HCT116 (cell line): ENCODE data around the gene EVI5L. TPM values are rescaled to one million over a fixed set of nuclear protein-coding genes. Genes with fewer than 3 reads are reported as not detected.

Source experiments
- ATAC-seq: fragments of 200-7000 bp; cut with Tn5 transposase; 2 replicates; pipeline ENCODE4 v1.9.1; 2020; ENCODE audit warnings: mild to moderate bottlenecking, moderate library complexity
- BruUV-seq: library from RNA; stranded (reverse); fragments of 400-500 nt; replicated peaks from 2 replicates; lab custom pipeline; 2021; lab: Mats Ljungman, UMichigan
- CTCF ChIA-PET: fragments of 300-600 bp; sonication (Branson Sonifier 250); formaldehyde crosslinking; loops from one replicate; lab custom pipeline; 2021; ENCODE audit warnings: antibody characterized with exemption; lab: Charles Lee
- POLR2A ChIA-PET: fragments of 300-600, 350-600 bp; sonication (Branson Sonifier 250); formaldehyde crosslinking; loops from one replicate; lab custom pipeline; 2021; ENCODE audit warnings: antibody characterized with exemption; lab: Charles Lee
- RAD21 ChIA-PET, 2 experiments: fragments of 300-600 bp; sonication (Branson Sonifier 250); formaldehyde crosslinking; loops; one replicate each; lab custom pipeline; 2023; ENCODE audit warnings: low total read pairs in 2 of 2; ENCODE audit not compliant: uncharacterized antibody in 2 of 2, unreplicated experiment in 2 of 2, low non-redundant PET in 1 of 2; lab: Charles Lee
- DNase-seq: peaks from one replicate; pipeline ENCODE4 v3.0.0-alpha.2; 2010; ENCODE audit warnings: low read depth, low spot score
- H2AFZ ChIP-seq: fragments of 200-600 bp; shearing (Covaris generic), sonication (generic); 2 replicates; pipeline ENCODE4 v1.6.1; 2017; ENCODE audit warnings: low read depth, mixed run types, mixed read lengths, antibody characterized with exemption, low read length; ENCODE audit not compliant: poor library complexity, severe bottlenecking
- H3K27ac ChIP-seq: 2 replicates; pipeline ENCODE4 v1.5.1; 2012; ENCODE audit warnings: low read depth, low read length
- H3K27me3 ChIP-seq: fragments of 200-600 bp; sonication (generic); 2 replicates; pipeline ENCODE4 v1.6.1; 2016; ENCODE audit warnings: mixed run types, low read length, mixed read lengths; ENCODE audit not compliant: insufficient read depth
- H3K36me3 ChIP-seq, 2 experiments: fragments of 200-500 bp in 1 of 2; fragments of 200-600 bp in 1 of 2; sonication (Bioruptor generic) in 1 of 2; sonication (generic) in 1 of 2; 2 replicates each; pipeline versions ENCODE4 v1.5.1 to v1.6.1; 2014 to 2016; ENCODE audit warnings: low read length in 2 of 2, inconsistent platforms in 1 of 2, mixed read lengths in 1 of 2, mixed run types in 1 of 2; ENCODE audit not compliant: insufficient read depth in 2 of 2, control insufficient read depth in 1 of 2
- H3K4me1 ChIP-seq, 2 experiments: fragments of 200-600 bp in 1 of 2; sonication (generic) in 1 of 2; 2 replicates each; pipeline versions ENCODE4 v1.5.1 to v1.6.1; 2012 to 2017; ENCODE audit warnings: low read length in 2 of 2, inconsistent platforms in 1 of 2, mild to moderate bottlenecking in 1 of 2, mixed read lengths in 1 of 2, mixed run types in 1 of 2, moderate library complexity in 1 of 2; ENCODE audit not compliant: insufficient read depth in 2 of 2, control insufficient read depth in 1 of 2
- H3K4me2 ChIP-seq: fragments of 200-600 bp; sonication (generic); 2 replicates; pipeline ENCODE4 v1.6.1; 2017; ENCODE audit warnings: mixed run types, low read length, mixed read lengths
- H3K4me3 ChIP-seq, 2 experiments: fragments of 200-600 bp in 1 of 2; sonication (generic) in 1 of 2; replicated peaks in 1 of 2; 2 replicates each; pipeline ENCODE4 v1.5.1; 2011 to 2016; ENCODE audit warnings: low read length in 2 of 2, control low read depth in 1 of 2, low read depth in 1 of 2, mild to moderate bottlenecking in 1 of 2, mixed read lengths in 1 of 2, mixed run types in 1 of 2
- H3K79me2 ChIP-seq: fragments of 200-600 bp; sonication (generic); 2 replicates; pipeline ENCODE4 v1.6.1; 2017; ENCODE audit warnings: mild to moderate bottlenecking, mixed run types, low read length, moderate library complexity, mixed read lengths; ENCODE audit not compliant: insufficient read depth
- H3K9ac ChIP-seq: fragments of 200-600 bp; sonication (generic); 2 replicates; pipeline ENCODE4 v1.6.1; 2016; ENCODE audit warnings: low read length, mixed read lengths
- H3K9me2 ChIP-seq: fragments of 200-600 bp; sonication (generic), shearing (Covaris generic); 2 replicates; pipeline ENCODE4 v1.6.1; 2017; ENCODE audit warnings: mixed run types, mild to moderate bottlenecking, moderate library complexity; ENCODE audit not compliant: insufficient read depth
- H3K9me3 ChIP-seq, 2 experiments: fragments of 200-500 bp in 1 of 2; fragments of 200-600 bp in 1 of 2; sonication (Bioruptor generic) in 1 of 2; sonication (generic) in 1 of 2; 2 replicates each; pipeline ENCODE4 v1.6.1; 2014 to 2017; ENCODE audit warnings: low read length in 2 of 2, mixed read lengths in 2 of 2, inconsistent platforms in 1 of 2, low read depth in 1 of 2, mild to moderate bottlenecking in 1 of 2, mixed run types in 1 of 2, moderate library complexity in 1 of 2; ENCODE audit not compliant: control insufficient read depth in 1 of 2, insufficient read depth in 1 of 2
- H4K20me1 ChIP-seq: fragments of 200-600 bp; sonication (generic), shearing (Covaris generic); 2 replicates; pipeline ENCODE4 v1.6.1; 2017; ENCODE audit warnings: mixed run types, mild to moderate bottlenecking, moderate library complexity; ENCODE audit not compliant: insufficient read depth
- CBX3 ChIP-seq: IDR thresholded peaks from 2 replicates; pipeline ENCODE4 v1.6.1; 2012; ENCODE audit warnings: low read depth
- CEBPB ChIP-seq: IDR thresholded peaks from 2 replicates; pipeline ENCODE4 v1.6.1; 2012; ENCODE audit warnings: low read depth
- CTCF ChIP-seq, 3 experiments: fragments of 200-600 bp in 1 of 3; sonication (generic) in 1 of 3; IDR thresholded peaks in 2 of 3; conservative IDR thresholded peaks in 1 of 3; 2 replicates each; pipeline ENCODE4 v1.5.1; 2012 to 2017; ENCODE audit warnings: low read depth in 2 of 3, low read length in 2 of 3, antibody characterized with exemption in 1 of 3, borderline replicate concordance in 1 of 3, control low read depth in 1 of 3, mild to moderate bottlenecking in 1 of 3, mixed read lengths in 1 of 3, mixed run types in 1 of 3, moderate library complexity in 1 of 3; ENCODE audit not compliant: insufficient read depth in 1 of 3
- EGR1 ChIP-seq: IDR thresholded peaks from 2 replicates; pipeline ENCODE4 v1.6.1; 2012; ENCODE audit warnings: low read depth
- ELF1 ChIP-seq: IDR thresholded peaks from 2 replicates; pipeline ENCODE4 v1.6.1; 2012; ENCODE audit warnings: low read depth, borderline replicate concordance
- EZH2 ChIP-seq: fragments of 200-600 bp; sonication (generic); IDR thresholded peaks from 2 replicates; pipeline ENCODE4 v1.6.1; 2017; ENCODE audit warnings: antibody characterized with exemption, mixed run types
- EZH2phosphoT487 ChIP-seq: fragments of 200-600 bp; IDR thresholded peaks from 2 replicates; pipeline ENCODE4 v1.6.1; 2018; ENCODE audit warnings: antibody characterized with exemption, borderline replicate concordance
- FOSL1 ChIP-seq: IDR thresholded peaks from 2 replicates; pipeline ENCODE4 v1.6.1; 2012; ENCODE audit warnings: low read depth
- JUND ChIP-seq: IDR thresholded peaks from 2 replicates; pipeline ENCODE4 v1.6.1; 2012
- POLR2A ChIP-seq: IDR thresholded peaks from 2 replicates; pipeline ENCODE4 v1.7.0; 2011; ENCODE audit warnings: borderline replicate concordance; ENCODE audit not compliant: insufficient read depth, insufficient read length; ENCODE audit errors: extremely low read depth
- POLR2AphosphoS5 ChIP-seq: IDR thresholded peaks from 2 replicates; pipeline ENCODE4 v1.6.1; 2011; ENCODE audit warnings: mild to moderate bottlenecking, low read depth, low read length, moderate library complexity
- RAD21 ChIP-seq: IDR thresholded peaks from 2 replicates; pipeline ENCODE4 v1.6.1; 2012; ENCODE audit warnings: low read depth, mild to moderate bottlenecking
- SIN3A ChIP-seq: IDR thresholded peaks from 2 replicates; pipeline ENCODE4 v1.6.1; 2012; ENCODE audit warnings: low read depth
- SP1 ChIP-seq: IDR thresholded peaks from 2 replicates; pipeline ENCODE4 v1.6.1; 2012; ENCODE audit warnings: low read depth
- SRF ChIP-seq: IDR thresholded peaks from 2 replicates; pipeline ENCODE4 v1.6.1; 2012; ENCODE audit warnings: low read depth
- TCF7L2 ChIP-seq: IDR thresholded peaks from 2 replicates; pipeline ENCODE4 v1.7.0; 2011; ENCODE audit warnings: borderline replicate concordance, inconsistent platforms; ENCODE audit not compliant: insufficient read depth, insufficient read length; ENCODE audit errors: extremely low read depth
- YY1 ChIP-seq: IDR thresholded peaks from 2 replicates; pipeline ENCODE4 v1.6.1; 2011; ENCODE audit warnings: low read length, low read depth, moderate library complexity, mild to moderate bottlenecking; ENCODE audit not compliant: insufficient replicate concordance; ENCODE audit errors: extremely low read depth
- ZBTB33 ChIP-seq: IDR thresholded peaks from 2 replicates; pipeline ENCODE4 v1.6.1; 2011; ENCODE audit warnings: mild to moderate bottlenecking, low read length, moderate library complexity; ENCODE audit not compliant: insufficient replicate concordance; ENCODE audit errors: extremely low read depth
- intact Hi-C: fragments of 100-400 bp; cut with micrococcal nuclease; formaldehyde crosslinking; loops from 2 replicates; pipeline ENCODE4 v1.10.0; 2022
- total RNA-seq: library from RNA; stranded (reverse); gene quantifications from one replicate; pipeline ENCODE4 v1.2.1, GENCODE V29; 2021; ENCODE audit not compliant: unreplicated experiment
- TF ChIP-seq, protein P1 (sequence below): IDR thresholded peaks from 2 replicates; pipeline ENCODE4 v1.6.1; 2012

The EVI5L gene
- total RNA-seq, 1 experiment from 2014 or later: 15.0 TPM

GRCh38 chr19:7846155-7846646 lies 16.2 kb downstream of the EVI5L start:
- Histone ChIP-seq H3K36me3 (no peaks in the 10 kb centered on the region), H3K4me1 (no peaks in the 10 kb centered on the region), H2AFZ (no peak overlapping the region), H3K4me2 (no peak overlapping the region), H3K79me2 (no peaks in the 10 kb centered on the region), H3K27ac (no peak overlapping the region), H3K27me3 (no peaks in the 10 kb centered on the region), H3K4me3 (no peak overlapping the region), H3K9me2 (no peaks in the 10 kb centered on the region), H3K9ac (no peak overlapping the region), H4K20me1 (no peaks in the 10 kb centered on the region), H3K9me3 (no peaks in the 10 kb centered on the region; a peak in 1 of 4 replicates)
- ChIA-PET POLR2A (no interaction called here), RAD21 (no interaction called here), CTCF (no interaction called here)
- no TSS peak for BruUV-seq
- DNase-seq: no peak
- TF ChIP-seq JUND (no peak), CBX3 (no peak), YY1 (no peak), POLR2AphosphoS5 (no peak), CTCF (IDR thresholded peaks at IDR 0.05 in 2 of 3, conservative IDR thresholded peaks at IDR 0.05 in 1 of 3; ENCODE audit: borderline replicate concordance in 1 of 3, insufficient read depth in 1 of 3, low read depth in 2 of 3, low read length in 2 of 3) (no peak), EZH2phosphoT487 (no peak), EZH2 (no peak), ELF1 (no peak), SRF (no peak), FOSL1 (no peak), TCF7L2 (no peak), EGR1 (no peak), SIN3A (no peak), CEBPB (no peak), ZBTB33 (no peak), POLR2A (no peak), RAD21 (no peak), SP1 (no peak)
- TF ChIP-seq, protein P1, sequence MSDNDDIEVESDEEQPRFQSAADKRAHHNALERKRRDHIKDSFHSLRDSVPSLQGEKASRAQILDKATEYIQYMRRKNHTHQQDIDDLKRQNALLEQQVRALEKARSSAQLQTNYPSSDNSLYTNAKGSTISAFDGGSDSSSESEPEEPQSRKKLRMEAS: no peak
- no peak for ATAC-seq
- intact Hi-C loops: no loop called here
